Loucy (cell line): ENCODE results near the gene LARGE2.
"Not testable (repeated sequence)": the region's sequence is repeated elsewhere in the genome, so short reads cannot be mapped to it uniquely, and the experiment has no call there.

Source experiments
- H2AFZ ChIP-seq: fragments of 200-600 bp; sonication (generic); 2 replicates; pipeline ENCODE4 v1.6.0; 2016; ENCODE audit warnings: antibody characterized with exemption, mild to moderate bottlenecking, low read length, moderate library complexity
- H3F3A ChIP-seq: fragments of 200-600 bp; 2 replicates; pipeline ENCODE4 v1.6.0; 2016; ENCODE audit warnings: antibody characterized with exemption, low read depth, mild to moderate bottlenecking
- H3K27me3 ChIP-seq: fragments of 200-600 bp; sonication (generic); 2 replicates; pipeline ENCODE4 v1.6.1; 2014; ENCODE audit warnings: low read length, mild to moderate bottlenecking; ENCODE audit not compliant: insufficient read depth, poor library complexity, severe bottlenecking
- H3K36me3 ChIP-seq: fragments of 200-600 bp; sonication (generic); 2 replicates; pipeline ENCODE4 v1.6.1; 2016; ENCODE audit warnings: low read length; ENCODE audit not compliant: insufficient read depth
- H3K4me1 ChIP-seq: fragments of 200-600 bp; sonication (generic); 2 replicates; pipeline ENCODE4 v1.5.1; 2014; ENCODE audit warnings: low read length, mild to moderate bottlenecking; ENCODE audit not compliant: insufficient read depth, poor library complexity, severe bottlenecking
- H3K4me2 ChIP-seq: fragments of 200-600 bp; sonication (generic); 2 replicates; pipeline ENCODE4 v1.6.0; 2014; ENCODE audit warnings: antibody characterized with exemption, low read length, low read depth, mild to moderate bottlenecking; ENCODE audit not compliant: poor library complexity, severe bottlenecking
- H3K4me3 ChIP-seq: fragments of 200-600 bp; sonication (generic); 2 replicates; pipeline ENCODE4 v1.5.1; 2014; ENCODE audit warnings: low read length, mild to moderate bottlenecking, mixed read lengths; ENCODE audit not compliant: poor library complexity, severe bottlenecking
- H3K79me2 ChIP-seq: fragments of 200-600 bp; sonication (generic); 2 replicates; pipeline ENCODE4 v1.6.1; 2014; ENCODE audit warnings: low read length; ENCODE audit not compliant: insufficient read depth
- H3K9ac ChIP-seq: fragments of 200-600 bp; sonication (generic); 2 replicates; pipeline ENCODE4 v1.6.0; 2014; ENCODE audit warnings: mild to moderate bottlenecking, low read depth, low read length, moderate library complexity; ENCODE audit not compliant: poor library complexity, severe bottlenecking
- H3K9me2 ChIP-seq: fragments of 200-600 bp; sonication (generic); replicated peaks from 2 replicates; pipeline ENCODE4 v1.6.1; 2016; ENCODE audit warnings: low read depth, low read length, mixed read lengths
- H3K9me3 ChIP-seq: fragments of 200-600 bp; sonication (generic); 2 replicates; pipeline ENCODE4 v1.6.1; 2014; ENCODE audit warnings: mild to moderate bottlenecking, antibody characterized with exemption, low read length, low read depth; ENCODE audit not compliant: insufficient read depth
- H4K20me1 ChIP-seq: fragments of 200-600 bp; sonication (generic); 2 replicates; pipeline ENCODE4 v1.6.0; 2014; ENCODE audit warnings: antibody characterized with exemption, low read length, mild to moderate bottlenecking; ENCODE audit not compliant: insufficient read depth, poor library complexity, severe bottlenecking
- CTCF ChIP-seq: fragments of 200-600 bp; sonication (generic); conservative IDR thresholded peaks from 2 replicates; pipeline ENCODE4 v1.5.1; 2014; ENCODE audit warnings: mild to moderate bottlenecking, antibody characterized with exemption, low read length
- EZH2phosphoT487 ChIP-seq: fragments of 200-600 bp; IDR thresholded peaks from 2 replicates; pipeline ENCODE4 v1.6.1; 2018; ENCODE audit warnings: antibody characterized with exemption, mild to moderate bottlenecking, moderate library complexity, borderline replicate concordance

LARGE2 gene

GRCh38 chr11:45905095-45905494, 17.4 kb upstream of the LARGE2 start:
- H3K4me1 ChIP-seq, result peaks cover 15% of the 10 kb centered on the region
- no peaks in the 10 kb centered on the region for H3K9me3 ChIP-seq
- no peak overlapping the region for H2AFZ ChIP-seq
- no peak overlapping the region for H3K4me2 ChIP-seq
- no peaks in the 10 kb centered on the region for H3K9me2 ChIP-seq
- H4K20me1 ChIP-seq, result no peaks in the 10 kb centered on the region
- H3K4me3 ChIP-seq, result no peak overlapping the region
- TF ChIP-seq EZH2phosphoT487 (no peak), CTCF (no peak)
- no peaks in the 10 kb centered on the region for H3K79me2 ChIP-seq
- no peaks in the 10 kb centered on the region for H3F3A ChIP-seq
- peaks cover 5% of the 10 kb centered on the region; the same call in 1 of the 2 replicates for H3K36me3 ChIP-seq
- H3K9ac ChIP-seq, result no peak overlapping the region
- H3K27me3 ChIP-seq, result no peaks in the 10 kb centered on the region

DNA sequence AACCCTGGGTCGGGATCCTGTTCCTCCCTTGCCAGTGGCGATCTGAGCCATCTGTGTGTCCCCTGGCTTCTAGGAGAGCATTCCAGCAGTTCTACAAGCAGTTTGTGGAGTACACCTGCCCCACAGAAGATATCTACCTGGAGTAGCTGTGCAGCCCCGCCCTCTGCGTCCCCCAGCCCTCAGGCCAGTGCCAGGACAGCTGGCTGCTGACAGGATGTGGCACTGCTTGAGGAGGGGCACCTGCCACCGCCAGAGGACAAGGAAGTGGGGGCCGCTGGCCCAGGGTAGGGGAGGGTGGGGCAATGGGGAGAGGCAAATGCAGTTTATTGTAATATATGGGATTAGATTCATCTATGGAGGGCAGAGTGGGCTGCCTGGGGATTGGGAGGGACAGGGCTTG, 16.9 kb upstream of the LARGE2 start:
- H3F3A ChIP-seq, H3K4me3 ChIP-seq, H3K36me3 ChIP-seq, H3K9me3 ChIP-seq, H4K20me1 ChIP-seq, H3K9me2 ChIP-seq, H3K4me2 ChIP-seq, H3K27me3 ChIP-seq, H3K79me2 ChIP-seq, H2AFZ ChIP-seq: not testable (repeated sequence)
- peak overlapping the region; percentile 27 for H3K9ac ChIP-seq
- H3K4me1 ChIP-seq, result peaks cover 15% of the 10 kb centered on the region

- Histone ChIP-seq H4K20me1 (no peaks in the 10 kb centered on the region), H3F3A (no peaks in the 10 kb centered on the region), H3K9me2 (no peaks in the 10 kb centered on the region), H3K9ac (peak overlapping the region; percentile 27), H3K9me3 (no peaks in the 10 kb centered on the region), H3K36me3 (peaks cover 5% of the 10 kb centered on the region; the same call in 1 of the 2 replicates), H2AFZ (no peak overlapping the region), H3K27me3 (no peaks in the 10 kb centered on the region), H3K79me2 (no peaks in the 10 kb centered on the region), H3K4me1 (peaks cover 15% of the 10 kb centered on the region), H3K4me3 (no peak overlapping the region), H3K4me2 (no peak overlapping the region)
- TF ChIP-seq EZH2phosphoT487 (no peak), CTCF (no peak)
Observed at GRCh38 chr11:45906096-45906682, 16.3 kb upstream of the LARGE2 start.

GRCh38 chr11:45906965-45907611, 15.4 kb upstream of the LARGE2 start, which contains the start of gene FREY1:
FREY1 (minus strand) TSS chr11:45907271; CDS start chr11:45907245, 26 bp downstream.
- Histone ChIP-seq H3K4me3 (no peak within 1 kb of the TSS), H3K9ac (peak within 1 kb of the TSS; percentile 27)
- TF ChIP-seq CTCF, result no peak
- no peak for TF ChIP-seq EZH2phosphoT487

More at GRCh38 chr11:45906965-45907611, 15.4 kb upstream of the LARGE2 start, which contains the start of gene FREY1:
- peaks cover 15% of the 10 kb centered on the region for H3K4me1 ChIP-seq
- no peaks in the 10 kb centered on the region for H3K9me3 ChIP-seq
- no peak within 1 kb of the TSS for H2AFZ ChIP-seq
- H3K4me2 ChIP-seq, result no peak within 1 kb of the TSS
- H3K36me3 ChIP-seq, result peaks cover 5% of the 10 kb centered on the region; the same call in 1 of the 2 replicates
- H4K20me1 ChIP-seq, result no peaks in the 10 kb centered on the region
- no peaks in the 10 kb centered on the region for H3K9me2 ChIP-seq
- no peaks in the 10 kb centered on the region for H3F3A ChIP-seq
- H3K79me2 ChIP-seq, result no peaks in the 10 kb centered on the region
- no peaks in the 10 kb centered on the region for H3K27me3 ChIP-seq
